Measurements from ENCODE around the gene ACKR4. TPM values are rescaled to one million over a fixed set of nuclear protein-coding genes. Genes with fewer than 3 reads are reported as not detected.

Gene ACKR4
- 32.6 and 33.6 TPM in 2 replicates for total RNA-seq

DNA sequence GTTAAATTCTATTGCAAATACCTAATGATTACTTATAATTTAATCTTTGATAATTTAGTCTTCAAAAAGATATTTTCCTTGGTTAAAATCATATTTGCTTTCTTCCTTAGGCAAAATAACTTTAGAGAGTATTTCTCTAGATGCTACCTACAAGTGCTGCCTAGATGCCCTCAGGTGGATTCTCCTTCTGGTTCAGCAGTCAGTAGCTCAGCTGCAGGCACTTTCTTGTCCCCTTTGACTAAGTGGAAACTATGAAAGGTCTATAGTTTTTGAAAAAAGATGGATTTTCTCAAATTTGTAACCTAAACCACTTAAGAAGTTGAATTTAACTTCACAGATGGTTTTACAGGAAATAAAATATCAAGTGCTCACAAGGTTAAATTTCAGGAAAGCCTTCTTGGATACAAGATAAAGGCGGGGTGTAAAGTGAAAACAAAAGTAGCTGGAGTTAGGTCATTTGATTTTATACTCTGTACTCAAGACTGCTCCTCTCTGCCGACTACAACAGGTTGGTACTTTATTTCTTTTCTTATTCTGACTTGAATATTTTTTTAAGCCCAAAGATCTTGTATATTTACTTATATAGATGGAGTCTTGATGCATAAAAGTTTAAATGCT is at the start of gene ACKR4:
Gene ACKR4 (plus strand): TSS at position 455 of the 618 bp plus-strand sequence. CDS start 3,128 bp downstream, outside the sequence.

Other genes starting within 250 kb of the ACKR4 start
- 78.7 and 123 TPM in 2 replicates for gene DNAJC13, start 179.8 kb upstream of the ACKR4 start, total RNA-seq
- gene ACAD11, start 62.5 kb downstream of the ACKR4 start, total RNA-seq, result 53.1 and 56.1 TPM in 2 replicates
- gene UBA5, start 63.1 kb downstream of the ACKR4 start, total RNA-seq, result 37.2 and 43.9 TPM in 2 replicates
- gene NPHP3, start 125.1 kb downstream of the ACKR4 start, total RNA-seq, result 25.0 and 44.1 TPM in 2 replicates

All from smooth muscle cell of trachea (primary cell).